AML-193 (cell line): ENCODE results near the gene LITAFD.
"Not testable (repeated sequence)": the region's sequence is repeated elsewhere in the genome, so short reads cannot be mapped to it uniquely, and the experiment has no call there.

Source experiments
- DNase-seq, 2 experiments: peaks; one replicate each; lab custom pipeline; 2025; lab: John Stamatoyannopoulos, UW

Gene LITAFD

GRCh38 chr16:8858994-8859912 lies 22.9 kb upstream of the LITAFD start:
- DNase-seq = no peak

- DNase-seq = no peak
Observed at GRCh38 chr16:8859913-8860881, 22.0 kb upstream of the LITAFD start.

GRCh38 chr16:8861563-8862308 lies 20.4 kb upstream of the LITAFD start:
- DNase-seq = no peak

- DNase-seq = no peak
Observed at GRCh38 chr16:8862309-8863130, 19.6 kb upstream of the LITAFD start.

GRCh38 chr16:8863594-8864424 lies 18.3 kb upstream of the LITAFD start:
- DNase-seq = no peak

- no peak for DNase-seq
Observed at GRCh38 chr16:8864480-8865110, 17.6 kb upstream of the LITAFD start.

GRCh38 chr16:8865145-8865882 lies 16.8 kb upstream of the LITAFD start:
- DNase-seq = no peak

- no peak for DNase-seq
Observed at GRCh38 chr16:8866118-8866883, 15.8 kb upstream of the LITAFD start.

GRCh38 chr16:8866884-8867215 lies 15.3 kb upstream of the LITAFD start:
- no peak for DNase-seq

- no peak for DNase-seq
Observed at GRCh38 chr16:8867216-8867931, 14.8 kb upstream of the LITAFD start.

GRCh38 chr16:8867932-8868415 lies 14.2 kb upstream of the LITAFD start:
- DNase-seq = no peak

GRCh38 chr16:8868416-8869211 lies 13.5 kb upstream of the LITAFD start, which contains the start of gene CARHSP1:
Gene CARHSP1, minus strand, starts transcription at chr16:8869006. Its CDS starts 9,678 bp downstream, at chr16:8859328.
- peak; percentile 76 to 95 for DNase-seq

GRCh38 chr16:8869212-8869987 lies 12.8 kb upstream of the LITAFD start:
- DNase-seq = no peak

GRCh38 chr16:8869988-8870241 lies 12.2 kb upstream of the LITAFD start:
- DNase-seq = not testable (repeated sequence)

GRCh38 chr16:8872071-8872470 lies 10.1 kb upstream of the LITAFD start:
- no peak for DNase-seq
